ENCODE results near the gene RBP5. TPM values are rescaled to one million over a fixed set of nuclear protein-coding genes. Genes with fewer than 3 reads are reported as not detected.

RBP5 gene
- polyA plus RNA-seq, 1 experiment, result 0.25 TPM

- Histone ChIP-seq H3K27ac (ENCODE audit: low read depth, low read length) (no peak overlapping the region), H3K9me3 (ENCODE audit: control insufficient read depth, insufficient read depth, low read length) (no peaks in the 10 kb centered on the region), H3K4me3 (ENCODE audit: low read depth, low read length) (no peak overlapping the region), H3K27me3 (ENCODE audit: control insufficient read depth, insufficient read depth, low read length) (no peaks in the 10 kb centered on the region)
- DNase-seq (ENCODE audit: low read depth, low spot score), result no peak
- ChIA-PET CTCF (interaction anchor here (0.6 to 3.1 kb wide), 15 partner anchors 10 to 494 kb away, joined by 3 to 45 read pairs (median 7); partner anchors contain the start of genes C1S and PEX5), POLR2A (no interaction called here)
- no peak for TF ChIP-seq CTCF (IDR thresholded peaks at IDR 0.05; ENCODE audit: low read depth, low read length)
Observed at GRCh38 chr12:7143564-7143963, 14.9 kb upstream of the RBP5 start.

GRCh38 chr12:7142809-7143465 lies 14.2 kb upstream of the RBP5 start:
- ChIA-PET POLR2A (no interaction called here), CTCF (interaction anchor here (0.9 to 3.1 kb wide), 9 partner anchors 11 to 496 kb away, joined by 3 to 33 read pairs (median 7); no protein-coding TSS in a partner anchor)
- H3K4me3 ChIP-seq (ENCODE audit: low read depth, low read length), result no peak overlapping the region
- no peaks in the 10 kb centered on the region for H3K9me3 ChIP-seq (ENCODE audit: control insufficient read depth, insufficient read depth, low read length)
- DNase-seq (ENCODE audit: low read depth, low spot score), result no peak
- H3K27ac ChIP-seq (ENCODE audit: low read depth, low read length), result no peak overlapping the region
- no peaks in the 10 kb centered on the region for H3K27me3 ChIP-seq (ENCODE audit: control insufficient read depth, insufficient read depth, low read length)
- no peak for TF ChIP-seq CTCF (IDR thresholded peaks at IDR 0.05; ENCODE audit: low read depth, low read length)

GRCh38 chr12:7142056-7142644 lies 13.5 kb upstream of the RBP5 start:
- TF ChIP-seq CTCF (IDR thresholded peaks at IDR 0.05; ENCODE audit: low read depth, low read length), result peak; percentile 77
- ChIA-PET POLR2A (no interaction called here), CTCF (interaction anchor here (0.6 to 2.8 kb wide), 15 partner anchors 13 to 558 kb away, joined by 3 to 21 read pairs (median 6); partner anchors contain the start of gene PEX5)
- H3K27me3 ChIP-seq (ENCODE audit: control insufficient read depth, insufficient read depth, low read length), result no peaks in the 10 kb centered on the region
- H3K9me3 ChIP-seq (ENCODE audit: control insufficient read depth, insufficient read depth, low read length), result no peaks in the 10 kb centered on the region
- H3K27ac ChIP-seq (ENCODE audit: low read depth, low read length), result no peak overlapping the region
- DNase-seq (ENCODE audit: low read depth, low spot score), result no peak
- no peak overlapping the region for H3K4me3 ChIP-seq (ENCODE audit: low read depth, low read length)

GRCh38 chr12:7141351-7142005 lies 12.8 kb upstream of the RBP5 start:
- POLR2A ChIA-PET, result no interaction called here
- no peak overlapping the region for H3K27ac ChIP-seq (ENCODE audit: low read depth, low read length)
- H3K9me3 ChIP-seq (ENCODE audit: control insufficient read depth, insufficient read depth, low read length), result no peaks in the 10 kb centered on the region
- H3K4me3 ChIP-seq (ENCODE audit: low read depth, low read length), result no peak overlapping the region
- CTCF ChIA-PET, result interaction anchor here (0.5 to 2.8 kb wide), 17 partner anchors 14 to 558 kb away, joined by 3 to 21 read pairs (median 5); partner anchors contain the start of gene PEX5
- DNase-seq (ENCODE audit: low read depth, low spot score), result no peak
- no peaks in the 10 kb centered on the region for H3K27me3 ChIP-seq (ENCODE audit: control insufficient read depth, insufficient read depth, low read length)
- no peak for TF ChIP-seq CTCF (IDR thresholded peaks at IDR 0.05; ENCODE audit: low read depth, low read length)

- no peaks in the 10 kb centered on the region for H3K9me3 ChIP-seq (ENCODE audit: control insufficient read depth, insufficient read depth, low read length)
Observed at GRCh38 chr12:7139200-7139599, 10.5 kb upstream of the RBP5 start.

More at GRCh38 chr12:7139200-7139599, 10.5 kb upstream of the RBP5 start:
- TF ChIP-seq CTCF (IDR thresholded peaks at IDR 0.05; ENCODE audit: low read depth, low read length), result no peak
- CTCF ChIA-PET, result interaction anchor here (2.8 kb wide), 1 partner anchor 50 kb away, joined by 21 read pairs; the partner anchor contains the start of gene PEX5
- Histone ChIP-seq H3K27ac (ENCODE audit: low read depth, low read length) (no peak overlapping the region), H3K27me3 (ENCODE audit: control insufficient read depth, insufficient read depth, low read length) (no peaks in the 10 kb centered on the region), H3K4me3 (ENCODE audit: low read depth, low read length) (no peak overlapping the region)
- no peak for DNase-seq (ENCODE audit: low read depth, low spot score)
- POLR2A ChIA-PET, result no interaction called here

All from AG04450 (cell line).